Hepatocyte (in vitro differentiated cells): Measurements from ENCODE around the gene TMEM107.

Experiments used
- CTCF ChIP-seq: fragments of 200-600 bp; sonication (generic); IDR thresholded peaks from 2 replicates; pipeline ENCODE4 v1.5.1; 2016; ENCODE audit warnings: antibody characterized with exemption, mild to moderate bottlenecking; ENCODE audit not compliant: poor library complexity
- EZH2 ChIP-seq: fragments of 200-600 bp; sonication (generic); IDR thresholded peaks from 2 replicates; pipeline ENCODE4 v1.6.1; 2016; ENCODE audit warnings: antibody characterized with exemption, mild to moderate bottlenecking, borderline replicate concordance
- EZH2phosphoT487 ChIP-seq: fragments of 200-600 bp; sonication (generic); IDR thresholded peaks from one replicate; pipeline ENCODE4 v1.6.1; 2018; ENCODE audit warnings: antibody characterized with exemption, mild to moderate bottlenecking, low read depth, moderate library complexity; ENCODE audit not compliant: unreplicated experiment, severe bottlenecking

- no peak for TF ChIP-seq CTCF
- no peak for TF ChIP-seq EZH2phosphoT487
- TF ChIP-seq EZH2, result no peak
Measured at GRCh38 chr17:8142887-8143580, 33.1 kb downstream of the TMEM107 start.
